Left renal cortex interstitium (tissue), 4 donors: ENCODE results near the gene NAT14. TPM values are rescaled to one million over a fixed set of nuclear protein-coding genes. Genes with fewer than 3 reads are reported as not detected.
"Not testable (repeated sequence)": the region's sequence is repeated elsewhere in the genome, so short reads cannot be mapped to it uniquely, and the experiment has no call there.

ENCODE experiments used
- DNase-seq, 4 donors: peaks; one replicate each; pipeline ENCODE4 v3.0.0-alpha.2; 2013; ENCODE audit warnings: low read depth in 4 of 4, low spot score in 2 of 4, missing footprints in 1 of 4
- polyA plus RNA-seq, 4 donors: library from polyadenylated mRNA; unstranded; fragments of 120-200 nt; gene quantifications; one replicate each; pipeline ENCODE4 v1.2.1, GENCODE V29; 2013; ENCODE audit not compliant: insufficient read length in 4 of 4

Gene NAT14
- polyA plus RNA-seq, 4 donors: 41.9 to 74.3 (median 57.1) TPM

- DNase-seq: no peak
Measured at GRCh38 chr19:55485439-55486011, 537 bp downstream of the NAT14 start.

DNA sequence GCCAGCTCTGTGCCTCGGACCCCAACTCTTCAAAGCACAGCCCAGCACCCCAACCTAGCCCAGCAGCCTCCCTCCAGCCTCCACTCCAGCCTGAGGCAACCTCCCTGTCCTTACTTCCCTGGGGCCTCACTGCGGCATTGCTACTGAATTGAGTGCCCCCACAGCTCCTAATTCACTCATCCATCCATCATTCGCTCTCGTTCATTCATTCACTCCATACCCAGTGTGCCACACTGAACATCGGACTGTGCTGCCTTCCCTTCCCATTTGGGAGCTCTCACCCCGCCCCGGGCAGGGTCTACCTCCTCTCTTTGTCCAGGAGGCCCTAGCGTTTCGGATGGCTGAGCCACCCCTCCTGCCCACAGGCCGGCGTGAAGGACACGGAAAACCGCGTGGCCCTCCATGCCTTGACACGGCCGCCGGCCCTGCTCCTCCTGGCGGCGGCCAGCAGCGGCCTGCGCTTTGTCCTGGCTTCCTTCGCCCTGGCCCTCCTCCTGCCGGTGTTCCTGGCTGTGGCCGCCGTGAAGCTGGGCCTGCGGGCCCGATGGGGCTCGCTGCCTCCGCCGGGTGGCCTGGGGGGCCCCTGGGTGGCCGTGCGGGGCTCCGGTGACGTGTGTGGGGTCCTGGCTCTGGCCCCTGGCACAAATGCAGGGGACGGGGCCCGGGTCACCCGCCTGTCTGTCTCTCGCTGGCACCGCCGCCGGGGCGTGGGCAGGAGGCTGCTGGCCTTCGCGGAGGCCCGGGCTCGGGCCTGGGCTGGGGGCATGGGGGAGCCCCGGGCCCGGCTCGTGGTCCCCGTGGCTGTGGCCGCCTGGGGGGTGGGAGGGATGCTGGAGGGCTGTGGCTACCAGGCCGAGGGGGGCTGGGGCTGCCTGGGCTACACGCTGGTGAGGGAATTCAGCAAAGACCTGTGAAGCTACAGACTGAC, 1.3 kb downstream of the NAT14 start:
- DNase-seq: no peak

DNA sequence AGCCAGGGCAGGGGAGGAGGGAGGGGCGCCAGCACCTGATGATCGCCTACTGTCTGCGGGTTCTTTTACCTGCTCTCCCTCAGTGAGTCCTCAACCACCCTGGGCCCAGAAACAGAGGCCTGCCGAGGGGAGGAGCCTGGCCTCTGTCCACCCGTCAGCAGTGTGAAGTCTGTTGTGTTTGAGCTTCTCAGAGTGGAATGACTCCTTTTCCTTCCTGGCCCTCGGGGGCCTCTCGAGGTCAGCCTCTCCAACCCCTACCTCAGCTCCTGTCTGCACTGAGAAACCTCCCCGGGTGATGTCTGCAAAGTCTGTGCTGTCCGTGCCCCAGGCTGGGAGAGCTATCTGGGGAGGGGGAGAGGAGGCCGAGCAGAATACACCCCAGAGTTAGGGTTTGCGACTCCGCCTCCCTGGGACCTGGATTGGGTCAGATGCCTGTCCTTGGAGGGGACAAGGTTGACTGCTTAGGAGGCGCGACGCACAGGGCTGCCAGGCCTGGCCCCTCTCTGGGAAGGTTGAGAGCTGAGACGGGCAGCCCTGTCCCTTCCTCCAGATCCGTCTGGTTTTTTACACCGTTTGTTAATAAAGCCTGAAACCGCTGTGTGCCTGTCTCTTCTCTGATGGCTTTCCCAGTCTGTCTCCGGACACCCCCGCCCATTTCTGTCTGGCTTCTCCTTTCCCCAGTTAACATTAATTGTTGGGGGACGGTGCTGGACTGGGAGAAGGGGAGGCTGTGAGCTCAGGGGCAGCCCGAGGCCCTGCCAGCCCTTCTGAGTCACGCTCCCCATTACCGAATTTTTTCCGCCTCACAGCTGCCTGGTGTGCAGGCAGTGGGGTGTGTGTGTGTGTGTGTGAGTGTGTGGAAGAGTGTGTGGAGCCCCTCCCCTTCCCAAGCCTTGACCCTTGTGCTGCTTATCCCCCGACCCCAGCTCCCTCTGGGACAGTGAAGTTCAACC, 2.3 kb downstream of the NAT14 start:
- no peak for DNase-seq

DNA sequence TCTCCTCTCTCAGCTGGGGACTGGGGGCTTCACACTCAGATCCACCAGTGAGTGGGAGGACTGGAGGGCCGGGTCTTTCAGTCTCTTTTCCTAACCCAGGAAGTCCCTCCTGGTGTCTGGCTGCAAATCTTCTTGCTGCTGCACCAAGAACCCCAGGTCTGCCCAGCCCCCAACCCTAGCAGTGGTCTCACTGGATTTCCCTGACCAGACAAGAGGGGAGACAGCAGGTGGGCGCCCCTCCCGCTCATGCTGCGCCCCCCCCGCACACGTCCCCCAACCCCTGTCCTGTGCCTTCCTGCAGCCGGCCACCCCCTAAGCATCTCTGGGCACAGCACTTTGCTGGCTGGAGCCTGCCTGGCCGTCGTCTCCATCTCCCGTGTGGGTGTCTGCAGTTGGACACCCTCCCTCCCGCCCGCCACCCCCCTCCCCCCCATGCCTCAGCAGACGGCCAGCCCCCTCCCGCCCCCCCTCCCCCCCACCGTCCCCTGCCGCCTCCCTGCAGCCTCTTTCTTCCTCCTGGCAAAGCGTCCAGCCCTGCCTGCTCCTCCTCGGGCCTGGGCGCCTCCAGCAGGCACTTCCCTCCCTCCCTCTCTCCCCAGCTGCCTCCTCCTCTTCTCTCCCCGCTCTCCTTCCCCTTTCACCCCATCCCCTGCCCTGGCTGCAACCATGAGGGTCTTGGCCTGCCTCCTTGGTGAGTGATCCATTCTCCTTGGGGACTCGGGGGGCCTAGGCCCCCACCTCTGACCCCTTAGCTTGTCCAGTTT, 3.1 kb downstream of the NAT14 start, which contains the start of gene SSC5D:
Gene SSC5D, plus strand, starts transcription at position 513 of the 764 bp plus-strand sequence. Its CDS starts 154 bp downstream, at position 667.
- no peak for DNase-seq

DNA sequence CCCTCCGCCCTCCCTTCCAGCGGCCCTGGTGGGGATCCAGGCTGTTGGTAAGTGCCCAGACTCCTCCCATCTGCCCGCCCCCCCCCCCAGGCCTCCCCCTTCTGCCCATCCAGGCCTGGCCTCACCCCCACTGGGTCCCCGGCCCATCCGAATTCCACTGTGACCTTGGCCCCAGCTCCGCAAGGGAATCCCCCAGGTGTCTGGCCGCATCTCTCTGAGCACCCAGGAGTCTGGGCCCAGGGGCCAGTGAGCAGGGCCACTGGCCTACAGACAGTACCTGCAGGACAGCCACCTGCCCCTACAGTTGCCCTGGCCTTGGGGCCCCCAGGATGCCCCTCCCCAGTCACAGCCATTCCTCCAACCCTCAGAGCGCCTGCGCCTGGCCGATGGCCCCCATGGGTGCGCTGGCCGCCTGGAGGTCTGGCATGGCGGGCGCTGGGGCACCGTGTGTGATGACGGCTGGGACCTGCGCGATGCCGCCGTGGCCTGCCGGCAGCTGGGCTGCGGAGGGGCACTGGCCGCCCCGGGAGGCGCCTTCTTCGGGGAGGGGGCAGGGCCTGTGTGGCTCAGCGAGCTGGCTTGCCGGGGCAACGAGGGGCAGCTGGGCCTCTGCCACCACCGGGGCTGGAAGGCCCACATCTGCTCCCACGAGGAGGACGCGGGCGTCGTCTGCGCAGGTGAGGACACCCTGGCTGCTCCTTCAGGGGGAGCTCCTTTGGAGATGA, 4.2 kb downstream of the NAT14 start:
- DNase-seq: no peak

GRCh38 chr19:55489711-55490477, 4.9 kb downstream of the NAT14 start:
- no peak for DNase-seq

GRCh38 chr19:55490478-55491432, 5.8 kb downstream of the NAT14 start:
- DNase-seq: no peak

DNA sequence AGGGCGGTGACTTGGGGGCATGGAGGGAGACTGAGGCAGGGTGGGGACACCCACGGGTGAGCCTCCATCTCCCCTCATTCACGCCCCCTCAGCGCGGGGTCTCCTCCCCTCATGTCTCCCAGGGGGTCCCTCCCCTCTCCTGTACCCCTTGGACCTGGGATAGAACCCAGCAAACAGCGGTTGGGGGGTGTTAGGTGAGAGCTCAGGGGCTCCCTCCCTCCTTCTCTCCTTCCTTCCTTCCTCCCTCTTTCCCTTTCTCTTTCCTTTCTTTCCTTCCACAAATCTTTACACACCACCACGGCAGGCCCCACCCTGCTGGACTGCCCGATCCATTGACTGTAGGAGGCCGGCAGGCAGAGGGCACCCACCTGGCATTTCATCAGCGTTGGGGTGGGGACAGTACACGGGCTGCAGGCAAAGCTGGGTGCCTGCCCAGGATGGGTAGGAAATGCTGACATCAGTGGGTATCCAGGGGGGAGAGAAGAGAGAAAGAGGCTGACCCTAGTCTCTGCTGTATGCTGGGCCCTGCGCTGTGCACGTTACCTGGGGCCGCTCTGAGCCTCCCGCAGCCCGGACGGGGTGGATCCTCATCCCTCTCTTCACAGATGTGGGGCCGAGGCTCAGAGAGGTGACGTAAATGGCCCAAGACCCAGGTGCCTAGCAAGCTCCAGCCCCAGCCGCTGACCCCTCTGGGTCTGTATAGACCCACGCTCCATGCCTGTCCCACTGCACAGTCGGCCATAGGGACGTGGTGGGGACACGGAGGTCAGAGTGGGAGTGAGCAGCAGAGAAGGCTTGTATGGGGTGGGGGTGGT, 6.8 kb downstream of the NAT14 start:
- no peak for DNase-seq

- DNase-seq: no peak
Measured at GRCh38 chr19:55492362-55492944, 7.5 kb downstream of the NAT14 start.

DNA sequence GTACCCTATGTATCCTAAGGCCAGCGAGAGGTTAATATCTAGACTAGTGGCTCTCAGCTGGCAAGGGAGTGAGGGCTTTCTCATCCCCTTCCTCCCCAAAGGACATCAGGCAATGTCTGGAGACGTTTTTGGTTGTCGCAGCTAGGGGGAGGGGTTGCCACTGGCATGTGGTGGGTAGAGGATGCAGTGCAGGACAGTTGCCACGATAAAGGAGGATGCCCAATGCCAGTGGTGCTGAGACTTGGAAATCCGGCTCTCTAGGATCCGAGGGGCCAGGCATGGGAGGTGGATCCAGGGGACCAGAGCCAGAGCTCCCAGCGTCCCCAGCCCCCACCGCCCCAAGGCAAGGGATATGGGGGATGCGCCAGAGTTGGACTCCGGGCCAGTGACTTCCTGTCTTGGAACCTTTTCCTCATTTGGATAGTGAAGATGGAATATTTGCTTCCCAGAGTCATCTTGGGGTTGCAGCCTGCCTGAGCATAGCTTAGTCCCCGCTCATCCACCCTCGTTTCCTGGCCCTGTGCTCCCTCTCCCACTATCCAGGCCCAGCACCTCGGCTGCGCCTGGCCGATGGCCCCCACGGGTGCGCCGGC, 8.2 kb downstream of the NAT14 start:
- DNase-seq: no peak

GRCh38 chr19:55493645-55494171, 8.7 kb downstream of the NAT14 start:
- DNase-seq: no peak

GRCh38 chr19:55494172-55494761, 9.3 kb downstream of the NAT14 start:
- no peak for DNase-seq

DNA sequence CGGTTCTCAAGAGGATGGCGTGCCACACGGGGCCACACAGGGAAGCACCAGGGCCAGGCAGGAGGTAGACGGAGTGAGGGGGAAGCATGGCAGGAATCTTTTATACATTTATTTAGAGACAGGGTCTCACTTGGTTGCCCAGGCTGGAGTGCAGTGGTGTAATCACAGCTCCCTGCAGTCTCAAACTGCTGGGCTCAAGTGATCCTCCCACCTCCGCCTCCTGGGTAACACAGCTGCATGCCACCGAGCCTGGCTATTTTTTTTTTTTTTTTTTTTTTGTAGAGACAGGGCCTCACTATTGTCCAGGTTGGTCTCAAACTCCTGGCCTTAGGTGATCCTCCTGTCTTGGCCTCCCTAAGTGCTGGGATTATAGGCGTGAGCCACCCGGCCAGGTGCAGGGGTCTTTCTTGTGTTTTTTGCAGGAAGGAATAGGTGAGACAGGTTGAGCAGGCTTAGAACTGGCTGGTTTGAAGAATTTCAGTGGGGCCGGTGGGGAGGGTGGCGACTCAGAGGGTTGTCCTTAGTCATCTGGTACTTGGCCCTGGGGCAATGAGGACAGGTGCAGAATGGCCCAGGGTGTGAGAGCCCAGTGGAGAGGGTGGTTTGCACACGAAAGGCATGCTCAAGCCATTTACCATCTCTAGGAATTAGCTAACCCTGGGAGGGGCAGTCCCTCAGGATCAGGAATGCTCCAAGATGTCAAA, 10.8 kb downstream of the NAT14 start:
- DNase-seq: no peak

GRCh38 chr19:55496820-55497219, 11.8 kb downstream of the NAT14 start:
- DNase-seq: not testable (repeated sequence)

DNA sequence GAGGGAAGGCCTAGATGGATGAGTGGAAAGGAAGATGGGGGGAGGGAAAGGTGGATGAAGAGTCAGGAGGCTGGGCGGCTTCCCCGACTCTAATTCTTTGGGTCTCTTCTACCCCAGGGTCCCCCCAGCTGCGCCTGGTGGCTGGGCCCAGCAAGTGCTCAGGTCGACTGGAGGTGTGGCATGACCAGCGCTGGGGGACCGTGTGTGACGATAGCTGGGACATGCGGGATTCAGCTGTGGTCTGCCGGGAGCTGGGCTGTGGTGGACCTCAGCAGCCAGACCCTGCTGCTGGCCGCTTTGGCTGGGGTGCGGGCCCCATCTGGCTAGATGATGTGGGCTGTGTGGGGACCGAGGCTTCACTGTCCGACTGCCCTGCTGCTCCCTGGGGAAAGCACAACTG, 12.8 kb downstream of the NAT14 start:
- DNase-seq: no peak
